NCI-H2081 treated with DMSO at 0.1 percent for 48 hours (cell line): ENCODE measurements around the gene CTXN1.
"Not testable (repeated sequence)": the region's sequence is repeated elsewhere in the genome, so short reads cannot be mapped to it uniquely, and the experiment has no call there.

Source experiments
- DNase-seq: peaks from one replicate; lab custom pipeline; 2025; lab: John Stamatoyannopoulos, UW

The CTXN1 gene

DNA sequence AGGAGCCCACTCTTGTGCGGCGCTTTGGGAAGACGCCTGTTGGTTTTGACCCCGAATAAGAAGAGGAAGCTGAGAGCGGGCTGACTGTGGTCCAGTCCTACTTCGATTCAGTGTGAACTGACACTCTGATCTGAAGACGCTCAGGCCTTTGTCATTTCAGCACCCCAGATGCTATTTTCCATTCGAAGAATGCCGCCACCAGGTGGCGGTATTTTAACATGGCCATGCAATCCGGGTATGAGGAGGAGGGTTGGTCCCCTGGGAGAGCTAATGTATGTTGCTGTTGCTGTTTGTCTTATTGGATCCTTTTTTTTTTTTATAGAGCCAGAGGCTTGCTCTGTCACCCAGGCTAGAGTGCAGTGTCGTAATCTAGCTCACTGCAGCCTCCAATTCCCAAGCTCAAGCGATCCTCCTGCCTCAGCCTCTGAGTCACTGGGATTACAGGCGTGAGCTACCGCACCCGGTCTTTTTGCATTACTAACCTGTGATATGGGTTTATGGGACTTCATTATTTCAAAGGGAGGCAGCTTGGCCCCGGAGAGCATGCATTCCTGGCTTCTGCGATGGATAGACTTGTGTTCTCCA, 18.3 kb upstream of the CTXN1 start:
- DNase-seq: peak; percentile 53

GRCh38 chr19:7943444-7944176, 17.7 kb upstream of the CTXN1 start, which contains the start of gene TIMM44:
TIMM44 (minus strand) TSS chr19:7943666; CDS start chr19:7943651, 15 bp downstream.
- DNase-seq: peak; percentile 97

DNA sequence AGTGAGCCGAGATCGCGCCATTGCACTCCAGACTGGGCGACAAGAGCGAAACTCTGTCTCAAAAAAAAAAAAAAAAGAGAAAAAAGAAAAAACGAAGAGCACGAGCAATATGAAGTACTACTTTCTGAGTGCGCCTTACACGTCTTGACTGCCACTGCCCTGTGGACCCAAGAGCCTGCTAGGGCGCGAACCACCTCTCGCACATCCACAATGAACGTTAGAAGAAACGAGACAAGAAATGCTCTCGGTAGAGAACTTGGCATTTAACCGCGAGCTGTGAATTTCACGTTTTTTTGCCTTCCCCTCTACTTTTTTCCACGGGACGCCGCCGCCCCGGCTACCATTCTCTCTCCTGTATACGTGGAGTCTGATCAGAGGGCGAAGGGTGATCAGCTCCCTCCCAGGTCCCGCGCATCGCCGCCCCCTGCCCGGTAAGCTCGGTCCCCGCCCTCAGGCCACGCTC, 17.1 kb upstream of the CTXN1 start:
- no peak for DNase-seq

DNA sequence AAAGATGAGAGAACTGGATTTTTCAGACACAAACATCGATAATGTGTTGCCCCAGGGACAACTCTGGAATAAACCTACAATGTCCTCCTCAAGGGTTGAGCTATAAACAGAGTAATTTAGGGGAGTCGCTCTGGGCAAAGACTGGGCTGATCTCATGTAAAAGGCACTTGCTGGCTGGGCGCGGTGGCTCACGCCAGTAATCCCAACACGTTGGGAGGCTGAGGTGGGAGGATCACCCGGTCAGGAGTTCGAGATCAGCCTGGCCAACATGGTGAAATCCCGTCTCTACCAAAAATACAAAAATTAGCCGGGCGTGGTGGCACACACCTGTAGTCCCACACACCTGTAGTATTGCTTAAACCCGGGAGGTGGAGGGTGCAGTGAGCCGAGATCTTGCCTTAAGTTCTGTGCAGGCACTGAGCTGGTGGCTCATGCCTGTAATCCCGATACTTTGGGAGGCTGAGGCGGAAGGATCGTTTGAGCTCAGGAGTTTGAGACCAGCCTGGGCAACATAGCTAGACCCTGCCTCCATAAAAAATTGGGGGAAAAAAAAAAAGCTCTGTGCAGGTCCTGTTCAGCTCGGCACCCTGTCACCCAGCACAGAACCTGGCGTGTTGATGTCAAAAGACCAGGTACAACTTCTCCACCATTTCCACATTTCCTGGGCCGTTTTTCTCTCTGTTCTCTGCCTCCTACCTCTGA, 16.1 kb upstream of the CTXN1 start:
- DNase-seq: no peak

GRCh38 chr19:7940841-7941240, 14.9 kb upstream of the CTXN1 start:
- DNase-seq: no peak

GRCh38 chr19:7934766-7935165, 8.8 kb upstream of the CTXN1 start:
- no peak for DNase-seq

- DNase-seq: no peak
Measured at GRCh38 chr19:7933828-7934725, 8.1 kb upstream of the CTXN1 start.

DNA sequence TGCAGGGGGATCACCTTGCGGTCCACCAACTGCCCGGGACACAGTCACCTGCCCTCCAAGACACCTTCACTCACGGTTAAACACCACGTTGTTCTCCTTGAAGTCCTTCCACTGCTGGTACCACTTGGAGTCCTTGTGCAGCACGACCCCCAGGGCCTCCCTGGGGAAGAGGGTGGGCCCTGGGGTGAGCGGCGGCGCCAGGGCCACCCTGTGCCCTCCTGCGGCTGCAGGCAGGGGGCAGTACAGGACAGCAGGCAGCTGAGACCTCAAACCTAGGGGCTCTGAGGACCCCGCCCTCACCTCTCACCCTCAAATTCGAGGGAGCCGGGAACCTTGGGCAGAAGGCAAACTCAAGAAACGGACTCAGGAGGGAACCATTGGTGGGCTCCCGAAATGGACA, 7.5 kb upstream of the CTXN1 start:
- no peak for DNase-seq

DNA sequence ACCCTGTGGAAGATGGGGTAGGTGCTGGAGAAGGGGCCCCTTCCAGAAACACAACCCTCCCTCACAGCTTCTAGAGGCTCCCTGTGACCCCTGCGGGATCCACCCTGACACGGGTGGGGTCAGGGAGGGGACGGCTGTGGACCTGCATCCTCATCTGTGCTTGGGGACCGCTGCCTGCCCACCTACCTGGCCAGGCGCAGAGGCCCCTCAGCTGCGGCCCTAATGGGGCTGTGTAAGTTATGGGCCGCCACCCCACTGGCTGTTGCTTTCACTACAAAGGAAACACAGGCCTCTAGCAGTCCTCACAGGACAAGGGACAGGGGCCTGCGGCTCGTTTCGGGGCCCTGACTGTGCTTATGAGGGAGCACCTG, 7.0 kb upstream of the CTXN1 start:
- DNase-seq: no peak

- DNase-seq: no peak
Measured at GRCh38 chr19:7932276-7932929, 6.5 kb upstream of the CTXN1 start.

GRCh38 chr19:7931221-7932061, 5.5 kb upstream of the CTXN1 start:
- no peak for DNase-seq

GRCh38 chr19:7930765-7931164, 4.8 kb upstream of the CTXN1 start:
- no peak for DNase-seq

DNA sequence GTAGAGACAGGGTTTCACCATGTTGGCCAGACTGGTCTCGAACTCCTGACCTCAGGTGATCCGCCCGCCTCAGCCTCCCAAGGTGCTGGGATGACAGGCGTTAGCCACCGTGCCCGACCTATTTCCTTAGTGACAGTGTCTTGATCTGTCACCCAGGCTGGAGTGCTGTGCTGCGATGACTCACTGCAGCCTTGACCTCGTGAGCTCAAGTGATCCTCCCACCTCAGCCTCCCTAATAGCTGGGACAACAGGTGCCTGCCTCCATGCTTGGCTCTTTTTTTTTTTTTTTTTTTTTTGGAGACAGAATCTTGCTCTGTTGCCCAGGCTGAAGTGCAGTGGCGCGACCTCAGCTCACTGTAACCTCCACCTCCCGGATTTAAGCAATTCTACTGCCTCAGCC, 4.1 kb upstream of the CTXN1 start:
- not testable (repeated sequence) for DNase-seq

DNA sequence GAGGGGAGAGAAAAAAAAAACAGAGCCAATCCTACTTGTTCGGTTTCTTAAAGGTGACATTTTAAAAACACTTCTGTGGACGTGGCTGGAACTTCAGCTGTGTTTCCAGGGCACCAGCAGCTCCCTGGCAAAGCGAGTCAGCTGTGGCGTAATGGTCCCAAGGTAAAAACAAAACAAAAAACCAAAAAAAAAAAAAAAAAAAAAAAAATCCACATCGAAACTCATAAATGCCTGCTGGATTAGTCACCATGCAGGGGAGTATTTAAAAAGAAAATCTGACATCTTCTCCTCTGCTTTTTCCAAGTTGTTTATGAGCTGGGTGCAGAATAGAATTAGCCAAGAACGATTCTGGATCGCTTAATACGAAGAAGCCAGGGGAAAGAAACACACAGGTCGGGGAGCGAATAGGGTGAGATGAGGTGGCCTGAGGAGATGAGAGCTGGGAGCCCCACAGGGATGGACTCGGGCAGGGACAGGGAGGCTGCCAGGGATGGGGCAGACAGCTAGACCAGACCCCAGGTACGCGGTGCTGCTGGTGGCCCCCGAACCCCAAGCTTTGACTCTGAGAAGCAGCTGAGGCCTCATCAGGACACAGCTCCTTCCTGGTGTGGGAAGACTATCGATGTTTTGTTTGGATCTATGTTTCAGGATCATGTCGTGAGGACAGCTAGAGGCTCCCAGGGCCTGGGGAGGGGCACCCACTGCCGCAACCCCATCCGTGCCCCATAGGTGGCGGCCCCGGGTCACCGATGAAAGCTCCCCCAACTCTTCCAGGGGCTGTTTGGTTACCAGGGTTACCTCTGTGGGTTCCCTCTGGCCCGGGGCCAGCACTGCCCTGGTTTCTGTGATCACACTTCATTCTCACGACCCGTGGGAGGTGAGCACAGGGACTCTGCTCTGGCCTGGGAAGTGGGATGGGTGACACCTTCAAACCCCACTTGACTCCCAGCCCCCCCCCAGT, 3.1 kb upstream of the CTXN1 start:
- DNase-seq: no peak

GRCh38 chr19:7928334-7928706, 2.4 kb upstream of the CTXN1 start:
- no peak for DNase-seq

DNA sequence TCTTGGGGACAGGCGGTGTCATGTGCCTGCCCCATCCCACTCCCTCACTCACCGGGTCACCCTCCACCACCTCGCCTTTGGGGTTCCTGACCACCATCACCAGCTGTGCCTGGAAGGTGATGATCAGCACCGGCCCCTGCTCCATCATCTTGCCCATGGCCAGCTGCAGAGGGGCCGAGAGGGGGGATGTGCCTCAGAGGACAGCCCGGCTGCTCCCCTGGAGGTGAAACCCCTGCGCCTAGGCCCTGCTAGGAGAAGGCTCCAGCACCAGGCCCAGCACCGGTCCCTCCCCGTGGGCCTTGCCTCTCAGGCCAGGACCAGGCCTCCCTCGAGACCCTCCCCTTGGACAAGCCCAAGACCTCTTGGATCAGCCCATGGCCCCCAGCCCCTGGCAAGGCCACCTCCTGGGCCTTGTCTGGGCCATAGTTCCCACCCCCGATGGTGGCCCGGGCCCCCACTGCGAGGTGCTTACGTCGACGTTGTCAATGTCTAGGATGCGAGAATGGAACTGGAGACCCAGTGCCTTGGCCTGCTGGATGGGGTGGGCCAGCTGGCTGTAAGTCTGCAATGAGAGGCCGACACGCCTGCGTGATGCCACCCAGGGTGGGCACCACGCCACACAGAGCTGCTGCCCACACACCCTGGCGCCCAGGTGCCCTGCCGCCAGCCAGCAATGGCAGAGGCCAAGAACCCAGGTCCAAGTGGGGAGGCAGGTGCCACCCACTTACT, 1.8 kb upstream of the CTXN1 start:
- DNase-seq: no peak

GRCh38 chr19:7926727-7927604, 1.0 kb upstream of the CTXN1 start:
- DNase-seq: no peak
